OCI-LY1 (cell line): ENCODE results near the gene F10.

Source experiments
- H2AFZ ChIP-seq: fragments of 200-600 bp; sonication (generic), shearing (Covaris generic); 2 replicates; pipeline ENCODE4 v1.6.0; 2014; ENCODE audit warnings: antibody characterized with exemption, mild to moderate bottlenecking, low read length
- H3F3A ChIP-seq: fragments of 200-600 bp; sonication (generic), shearing (Covaris generic); 2 replicates; pipeline ENCODE4 v1.6.0; 2014; ENCODE audit warnings: mild to moderate bottlenecking, antibody characterized with exemption, low read length, moderate library complexity; ENCODE audit not compliant: insufficient read depth
- H3K27ac ChIP-seq: fragments of 200-600 bp; sonication (generic); 2 replicates; pipeline ENCODE4 v1.5.1; 2014; ENCODE audit warnings: low read length, mixed run types, mild to moderate bottlenecking, low read depth; ENCODE audit not compliant: poor library complexity, severe bottlenecking
- H3K27me3 ChIP-seq: fragments of 200-600 bp; sonication (generic); 2 replicates; pipeline ENCODE4 v1.6.0; 2014; ENCODE audit warnings: antibody characterized with exemption, mild to moderate bottlenecking, low read length, moderate library complexity; ENCODE audit not compliant: insufficient read depth
- H3K36me3 ChIP-seq: fragments of 200-600 bp; sonication (generic); 2 replicates; pipeline ENCODE4 v1.6.1; 2014; ENCODE audit warnings: mild to moderate bottlenecking, antibody characterized with exemption, low read length, moderate library complexity, mixed read lengths; ENCODE audit not compliant: insufficient read depth
- H3K4me1 ChIP-seq: fragments of 200-600 bp; sonication (generic); 2 replicates; pipeline ENCODE4 v1.5.1; 2014; ENCODE audit warnings: mild to moderate bottlenecking, low read length, moderate library complexity; ENCODE audit not compliant: insufficient read depth, severe bottlenecking
- H3K4me2 ChIP-seq: fragments of 200-600 bp; sonication (generic), shearing (Covaris generic); 2 replicates; pipeline ENCODE4 v1.6.1; 2014; ENCODE audit warnings: low read length
- H3K4me3 ChIP-seq: fragments of 200-600 bp; sonication (generic); 2 replicates; pipeline ENCODE4 v1.5.1; 2014; ENCODE audit warnings: low read length, low read depth, mild to moderate bottlenecking, mixed read lengths; ENCODE audit not compliant: poor library complexity, severe bottlenecking
- H3K79me2 ChIP-seq: fragments of 200-600 bp; shearing (Covaris generic); 2 replicates; pipeline ENCODE4 v1.6.1; 2016; ENCODE audit warnings: mixed run types, low read length, mixed read lengths; ENCODE audit not compliant: insufficient read depth
- H3K9ac ChIP-seq: fragments of 200-600 bp; sonication (generic), shearing (Covaris generic); 2 replicates; pipeline ENCODE4 v1.6.1; 2014; ENCODE audit warnings: mild to moderate bottlenecking, low read length, mixed read lengths
- H3K9me2 ChIP-seq: fragments of 200-600 bp; sonication (generic), shearing (Covaris generic); 2 replicates; pipeline ENCODE4 v1.6.1; 2014; ENCODE audit warnings: low read depth, mild to moderate bottlenecking, low read length, mixed read lengths
- H3K9me3 ChIP-seq: fragments of 200-600 bp; shearing (Covaris generic); 2 replicates; pipeline ENCODE4 v1.6.1; 2014; ENCODE audit warnings: low read length, mixed read lengths
- H4K20me1 ChIP-seq: fragments of 200-600 bp; sonication (generic), shearing (Covaris generic); 2 replicates; pipeline ENCODE4 v1.6.0; 2016; ENCODE audit warnings: mild to moderate bottlenecking, low read length; ENCODE audit not compliant: insufficient read depth
- EZH2 ChIP-seq: fragments of 200-600 bp; sonication (generic), shearing (Covaris generic); IDR thresholded peaks from 2 replicates; pipeline ENCODE4 v1.8.0; 2017; ENCODE audit warnings: borderline replicate concordance, mixed run types, mild to moderate bottlenecking, antibody characterized with exemption, low read length, moderate library complexity, mixed read lengths
- TF ChIP-seq, protein P1 (sequence below): fragments of 200-600 bp; sonication (generic), shearing (Covaris generic); IDR thresholded peaks from 2 replicates; pipeline ENCODE4 v1.5.1; 2017; ENCODE audit warnings: mild to moderate bottlenecking, antibody characterized with exemption, low read length, moderate library complexity, mixed read lengths

F10 gene

DNA sequence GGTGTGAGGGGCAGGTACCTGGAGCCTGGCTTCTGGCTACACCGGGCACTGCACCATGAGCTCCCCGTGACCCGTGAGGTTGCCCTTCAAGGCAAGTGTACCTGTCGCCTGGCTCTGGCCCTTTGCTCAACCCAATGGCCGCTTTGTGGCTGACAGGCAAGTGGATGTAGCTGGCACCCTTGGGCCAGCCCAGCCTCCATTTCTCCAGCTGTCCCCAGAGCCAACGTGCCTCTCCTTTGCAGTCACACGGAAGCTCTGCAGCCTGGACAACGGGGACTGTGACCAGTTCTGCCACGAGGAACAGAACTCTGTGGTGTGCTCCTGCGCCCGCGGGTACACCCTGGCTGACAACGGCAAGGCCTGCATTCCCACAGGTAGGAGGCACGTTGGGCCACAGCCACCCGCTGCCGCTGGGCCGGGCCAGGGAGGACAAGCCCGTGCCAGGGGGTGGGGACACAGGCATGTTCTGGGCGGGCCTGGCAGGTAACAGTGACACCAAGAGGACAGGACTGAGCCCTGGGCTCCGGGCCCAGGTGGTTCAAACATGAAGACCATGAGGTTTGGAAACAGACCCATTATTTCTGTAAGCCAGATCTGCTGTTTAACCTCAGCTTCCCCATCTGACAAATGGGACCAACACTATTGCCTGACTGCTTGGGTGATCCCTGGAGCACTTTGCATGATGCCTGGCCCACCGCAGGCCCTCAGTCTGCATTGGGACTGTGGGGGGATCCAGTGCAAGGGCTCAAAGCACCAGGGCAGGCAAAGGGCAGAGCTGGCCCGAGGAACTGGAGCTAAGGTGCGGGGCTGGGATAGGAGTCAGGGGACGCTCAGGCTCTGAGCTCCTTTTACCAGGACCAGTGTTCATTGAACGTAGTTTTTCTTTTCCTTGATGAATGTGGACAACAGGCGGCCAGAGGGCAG is 18.3 kb downstream of the F10 start:
- H3K9me2 ChIP-seq, result no peaks in the 10 kb centered on the region
- TF ChIP-seq, protein P1, sequence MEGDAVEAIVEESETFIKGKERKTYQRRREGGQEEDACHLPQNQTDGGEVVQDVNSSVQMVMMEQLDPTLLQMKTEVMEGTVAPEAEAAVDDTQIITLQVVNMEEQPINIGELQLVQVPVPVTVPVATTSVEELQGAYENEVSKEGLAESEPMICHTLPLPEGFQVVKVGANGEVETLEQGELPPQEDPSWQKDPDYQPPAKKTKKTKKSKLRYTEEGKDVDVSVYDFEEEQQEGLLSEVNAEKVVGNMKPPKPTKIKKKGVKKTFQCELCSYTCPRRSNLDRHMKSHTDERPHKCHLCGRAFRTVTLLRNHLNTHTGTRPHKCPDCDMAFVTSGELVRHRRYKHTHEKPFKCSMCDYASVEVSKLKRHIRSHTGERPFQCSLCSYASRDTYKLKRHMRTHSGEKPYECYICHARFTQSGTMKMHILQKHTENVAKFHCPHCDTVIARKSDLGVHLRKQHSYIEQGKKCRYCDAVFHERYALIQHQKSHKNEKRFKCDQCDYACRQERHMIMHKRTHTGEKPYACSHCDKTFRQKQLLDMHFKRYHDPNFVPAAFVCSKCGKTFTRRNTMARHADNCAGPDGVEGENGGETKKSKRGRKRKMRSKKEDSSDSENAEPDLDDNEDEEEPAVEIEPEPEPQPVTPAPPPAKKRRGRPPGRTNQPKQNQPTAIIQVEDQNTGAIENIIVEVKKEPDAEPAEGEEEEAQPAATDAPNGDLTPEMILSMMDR, result no peak
- TF ChIP-seq EZH2, result no peak
- H3K36me3 ChIP-seq, result no peaks in the 10 kb centered on the region; the same call in 1 of the 2 replicates
- no peaks in the 10 kb centered on the region for H3F3A ChIP-seq
- no peaks in the 10 kb centered on the region for H3K4me1 ChIP-seq
- no peak overlapping the region for H3K9ac ChIP-seq
- peaks cover 30% of the 10 kb centered on the region for H3K27me3 ChIP-seq
- no peak overlapping the region for H3K27ac ChIP-seq
- no peaks in the 10 kb centered on the region for H3K79me2 ChIP-seq
- H4K20me1 ChIP-seq, result no peaks in the 10 kb centered on the region
- peaks cover 8% of the 10 kb centered on the region; the same call in 1 of the 2 replicates for H3K9me3 ChIP-seq
- no peak overlapping the region for H3K4me2 ChIP-seq
- H2AFZ ChIP-seq, result no peak overlapping the region
- H3K4me3 ChIP-seq, result no peak overlapping the region

DNA sequence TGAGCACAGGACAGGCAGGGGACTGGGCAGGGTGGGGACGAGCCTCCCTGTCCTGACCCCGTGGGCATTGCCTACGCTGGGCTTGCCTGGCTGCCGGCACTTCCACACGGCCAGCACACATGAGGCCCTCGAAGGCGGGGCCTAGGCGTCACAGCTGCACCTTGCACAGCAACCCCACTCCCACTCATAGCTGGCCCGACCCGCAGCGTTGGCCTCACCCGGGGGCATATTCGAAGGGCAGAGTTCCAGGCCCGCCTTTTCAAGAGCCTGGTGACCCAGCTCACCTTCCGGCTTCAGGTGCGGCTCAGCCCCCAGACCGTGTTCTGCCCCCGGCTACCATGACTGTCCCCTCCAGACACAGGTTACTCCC is 19.0 kb downstream of the F10 start:
- Histone ChIP-seq H3F3A (no peaks in the 10 kb centered on the region), H3K27ac (no peak overlapping the region), H3K4me1 (no peaks in the 10 kb centered on the region), H3K4me3 (no peak overlapping the region), H3K79me2 (no peaks in the 10 kb centered on the region), H3K9ac (no peak overlapping the region), H2AFZ (no peak overlapping the region), H3K36me3 (no peaks in the 10 kb centered on the region; the same call in 1 of the 2 replicates), H4K20me1 (no peaks in the 10 kb centered on the region), H3K4me2 (no peak overlapping the region), H3K9me2 (no peaks in the 10 kb centered on the region), H3K27me3 (peaks cover 34% of the 10 kb centered on the region), H3K9me3 (peaks cover 8% of the 10 kb centered on the region; the same call in 1 of the 2 replicates)
- TF ChIP-seq, protein P1, result no peak
- TF ChIP-seq EZH2, result no peak

DNA sequence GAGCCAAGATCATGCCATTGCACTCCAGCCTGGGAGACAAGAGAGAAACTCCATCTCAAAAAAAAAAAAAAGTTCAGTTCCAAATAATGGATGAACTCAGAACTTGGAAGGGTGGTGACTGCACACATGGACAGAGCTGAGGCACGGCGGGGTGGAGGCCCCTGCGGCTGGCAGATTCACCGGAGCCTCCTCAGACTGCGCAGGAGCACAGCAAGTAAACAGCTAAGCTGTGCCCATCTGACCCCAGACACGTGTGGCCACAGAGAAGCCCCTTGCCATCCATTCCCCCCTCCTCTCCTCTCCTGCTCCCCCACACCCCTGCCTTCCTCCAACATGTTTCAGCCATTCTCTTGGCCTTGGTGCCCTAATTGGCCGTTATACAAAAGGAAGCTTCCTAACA is 20.3 kb downstream of the F10 start:
- Histone ChIP-seq H3K4me1 (no peaks in the 10 kb centered on the region), H3K79me2 (no peaks in the 10 kb centered on the region), H3K27me3 (peaks cover 45% of the 10 kb centered on the region), H3K36me3 (no peaks in the 10 kb centered on the region; the same call in 1 of the 2 replicates), H3K9ac (no peak overlapping the region), H4K20me1 (no peaks in the 10 kb centered on the region), H3K27ac (no peak overlapping the region), H3K9me2 (no peaks in the 10 kb centered on the region), H3K4me2 (no peak overlapping the region), H2AFZ (no peak overlapping the region), H3K4me3 (no peak overlapping the region), H3K9me3 (peaks cover 8% of the 10 kb centered on the region; the same call in 1 of the 2 replicates), H3F3A (no peaks in the 10 kb centered on the region)
- TF ChIP-seq, protein P1, result no peak
- no peak for TF ChIP-seq EZH2
